Measurements from ENCODE around the gene AP3D1.

- TF ChIP-seq CTCF (conservative IDR thresholded peaks at IDR 0.05; ENCODE audit: low read depth, low read length) (no peak), EZH2phosphoT487 (IDR thresholded peaks at IDR 0.05; ENCODE audit: borderline replicate concordance, low read length) (no peak)
Measured at GRCh38 chr19:2132191-2132590, 19.2 kb downstream of the AP3D1 start.

Measured in PC-3 (cell line).